ENCODE data around the gene KEL.

DNA sequence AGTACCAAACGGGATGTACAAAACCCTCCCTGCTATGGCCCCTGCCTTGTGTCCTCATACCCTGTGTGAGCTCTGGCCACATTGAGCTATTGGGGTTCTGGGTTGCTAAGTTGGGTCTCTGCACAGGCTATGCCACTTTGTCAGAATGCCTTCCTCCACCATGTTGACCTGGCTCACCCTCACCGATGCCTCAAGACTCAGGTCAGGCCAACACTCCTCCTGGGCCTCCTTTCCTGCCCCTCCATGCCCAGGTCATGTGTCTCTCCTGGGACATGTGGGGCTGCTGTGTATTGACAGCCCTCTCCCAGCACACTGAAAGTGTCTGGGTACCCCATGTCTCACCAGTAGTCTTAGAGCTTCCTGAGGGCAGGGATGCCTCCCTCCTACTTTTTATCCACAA lies 43.3 kb downstream of the KEL start:
- TF ChIP-seq, protein P1, sequence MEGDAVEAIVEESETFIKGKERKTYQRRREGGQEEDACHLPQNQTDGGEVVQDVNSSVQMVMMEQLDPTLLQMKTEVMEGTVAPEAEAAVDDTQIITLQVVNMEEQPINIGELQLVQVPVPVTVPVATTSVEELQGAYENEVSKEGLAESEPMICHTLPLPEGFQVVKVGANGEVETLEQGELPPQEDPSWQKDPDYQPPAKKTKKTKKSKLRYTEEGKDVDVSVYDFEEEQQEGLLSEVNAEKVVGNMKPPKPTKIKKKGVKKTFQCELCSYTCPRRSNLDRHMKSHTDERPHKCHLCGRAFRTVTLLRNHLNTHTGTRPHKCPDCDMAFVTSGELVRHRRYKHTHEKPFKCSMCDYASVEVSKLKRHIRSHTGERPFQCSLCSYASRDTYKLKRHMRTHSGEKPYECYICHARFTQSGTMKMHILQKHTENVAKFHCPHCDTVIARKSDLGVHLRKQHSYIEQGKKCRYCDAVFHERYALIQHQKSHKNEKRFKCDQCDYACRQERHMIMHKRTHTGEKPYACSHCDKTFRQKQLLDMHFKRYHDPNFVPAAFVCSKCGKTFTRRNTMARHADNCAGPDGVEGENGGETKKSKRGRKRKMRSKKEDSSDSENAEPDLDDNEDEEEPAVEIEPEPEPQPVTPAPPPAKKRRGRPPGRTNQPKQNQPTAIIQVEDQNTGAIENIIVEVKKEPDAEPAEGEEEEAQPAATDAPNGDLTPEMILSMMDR (IDR thresholded peaks at IDR 0.05; ENCODE audit: borderline replicate concordance, extremely low read depth, low read length, poor library complexity, severe bottlenecking) = no peak
- no peak for TF ChIP-seq EZH2 (IDR thresholded peaks at IDR 0.05; ENCODE audit: borderline replicate concordance, low read depth, low read length, severe bottlenecking)
